GM19452 (cell line): ENCODE data around the gene TCAIM.
A peak's percentile ranks its signal among the peaks of the same experiment; 100 is the strongest.

Experiments
- ATAC-seq: cut with Tn5 transposase; IDR thresholded peaks from one replicate; pipeline ENCODE4 v1.9.1; 2021; ENCODE audit not compliant: unreplicated experiment

TCAIM gene

GRCh38 chr3:44338010-44338827 lies at the start of gene TCAIM:
TCAIM (plus strand) TSS chr3:44338766; CDS start chr3:44354783, 16,017 bp downstream.
- peak; percentile 96 for ATAC-seq

- no peak for ATAC-seq
These were observed 48.6 kb upstream of the TCAIM start for GRCh38 chr3:44289882-44290462.

GRCh38 chr3:44292276-44292675 lies 46.3 kb upstream of the TCAIM start:
- no peak for ATAC-seq

GRCh38 chr3:44292947-44293346 lies 45.6 kb upstream of the TCAIM start:
- no peak for ATAC-seq

GRCh38 chr3:44297255-44297654 lies 41.3 kb upstream of the TCAIM start:
- no peak for ATAC-seq

GRCh38 chr3:44301746-44302145 lies 36.8 kb upstream of the TCAIM start:
- no peak for ATAC-seq

- ATAC-seq, result no peak
These were observed 29.1 kb upstream of the TCAIM start for GRCh38 chr3:44309500-44309899.

- no peak for ATAC-seq
These were observed 19.7 kb upstream of the TCAIM start for GRCh38 chr3:44318891-44319311.

GRCh38 chr3:44321335-44321734 lies 17.2 kb upstream of the TCAIM start:
- ATAC-seq, result no peak

GRCh38 chr3:44323341-44323955 lies 15.1 kb upstream of the TCAIM start:
- no peak for ATAC-seq

GRCh38 chr3:44324584-44324983 lies 14.0 kb upstream of the TCAIM start:
- no peak for ATAC-seq

- ATAC-seq, result no peak
These were observed 12.5 kb upstream of the TCAIM start for GRCh38 chr3:44326019-44326418.

GRCh38 chr3:44326515-44326914 lies 12.1 kb upstream of the TCAIM start:
- ATAC-seq, result no peak

- no peak for ATAC-seq
These were observed 8.6 kb upstream of the TCAIM start for GRCh38 chr3:44329946-44330345.

- ATAC-seq, result no peak
These were observed 8.1 kb upstream of the TCAIM start for GRCh38 chr3:44330444-44330843.

- no peak for ATAC-seq
These were observed 4.2 kb upstream of the TCAIM start for GRCh38 chr3:44334326-44334725.

GRCh38 chr3:44337248-44337785 lies 1.2 kb upstream of the TCAIM start:
- no peak for ATAC-seq

- no peak for ATAC-seq
These were observed 212 bp downstream of the TCAIM start for GRCh38 chr3:44338828-44339127.

GRCh38 chr3:44339181-44340057 lies 853 bp downstream of the TCAIM start:
- ATAC-seq, result no peak

- no peak for ATAC-seq
These were observed 1.5 kb downstream of the TCAIM start for GRCh38 chr3:44340058-44340395.

GRCh38 chr3:44342176-44342790 lies 3.7 kb downstream of the TCAIM start:
- ATAC-seq, result no peak
